HL-60/S4 (cell line): ENCODE measurements around the gene UBE2E2.

Source experiments
- in situ Hi-C: fragments of 300-500 bp; cut with MboI; formaldehyde crosslinking; loops from 2 replicates; pipeline ENCODE4 v1.14.3; 2022; ENCODE audit warnings: low sequenced_read_pairs

The UBE2E2 gene

DNA sequence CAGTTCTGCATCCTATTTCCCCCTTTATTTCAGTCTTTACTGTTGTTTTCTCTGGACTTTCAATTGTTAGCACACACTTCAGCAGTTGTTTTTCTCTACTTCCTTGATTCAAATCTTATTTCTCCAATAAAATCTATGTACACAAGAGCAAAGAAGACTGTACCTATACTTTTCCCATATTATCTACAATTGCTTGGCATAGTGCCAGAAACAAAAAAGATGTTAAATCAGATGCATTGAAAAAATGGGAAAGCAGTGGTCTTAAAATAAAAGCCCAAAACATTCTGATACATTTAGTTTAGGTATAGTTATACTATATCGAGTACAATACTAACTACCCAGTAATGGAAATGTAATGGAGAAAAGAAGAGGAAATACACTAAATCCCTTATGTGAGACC lies 265.1 kb downstream of the UBE2E2 start:
- in situ Hi-C loops, result no loop called here

DNA sequence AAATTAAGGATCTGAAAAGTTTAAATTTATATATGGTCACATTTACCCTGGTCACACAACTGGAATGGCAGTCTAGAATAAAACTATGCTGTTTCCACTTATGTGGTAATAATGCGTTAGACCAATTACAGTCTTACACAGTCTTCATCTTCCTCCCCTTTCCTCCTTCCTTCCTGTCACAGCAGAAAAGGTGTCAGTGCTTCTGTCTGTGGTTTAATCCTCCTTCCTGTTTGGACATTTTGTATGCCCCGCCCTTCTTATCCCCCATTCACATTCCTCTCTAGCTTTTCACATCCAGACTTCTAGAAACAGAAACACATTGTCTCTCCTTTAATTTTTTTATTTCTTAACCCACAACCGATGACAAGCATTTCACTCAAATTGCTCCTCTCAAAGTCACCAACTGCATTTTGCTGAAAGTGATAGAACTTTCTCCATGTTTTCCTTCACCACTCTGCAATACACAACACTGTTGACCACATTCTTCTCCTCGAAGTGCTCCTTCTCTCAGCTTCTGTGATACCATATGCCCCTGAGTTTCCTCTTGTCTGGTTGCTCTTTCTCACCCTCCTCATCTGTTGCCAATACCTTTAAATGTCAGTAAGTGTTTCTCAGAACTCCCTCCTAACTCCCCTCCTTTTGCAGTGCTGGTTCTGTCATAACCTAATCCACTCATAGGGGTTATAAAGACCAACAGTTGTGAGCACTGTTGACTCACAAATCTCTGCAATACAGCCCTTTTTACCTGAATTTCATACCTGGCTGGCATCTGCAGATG lies 271.6 kb downstream of the UBE2E2 start:
- in situ Hi-C loops, result no loop called here

DNA sequence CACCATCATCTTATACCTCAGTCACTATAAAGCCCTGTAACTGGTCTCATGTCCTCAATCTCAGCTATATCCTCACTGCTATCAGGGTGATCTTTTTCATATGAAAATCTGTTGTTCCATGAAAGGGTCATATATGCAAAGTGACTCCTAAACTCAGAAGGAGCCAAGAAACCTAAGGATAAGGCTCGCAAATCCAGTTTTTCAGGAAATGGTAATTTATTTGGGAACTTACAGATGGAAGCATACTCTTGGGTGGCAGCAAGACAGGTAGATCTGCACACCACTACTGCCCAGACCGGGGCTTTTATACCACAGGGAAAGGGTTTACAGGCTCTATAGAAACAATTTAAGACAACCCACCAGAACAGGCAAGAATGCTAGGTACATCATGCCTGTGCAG lies 272.3 kb downstream of the UBE2E2 start:
- in situ Hi-C loops, result no loop called here

DNA sequence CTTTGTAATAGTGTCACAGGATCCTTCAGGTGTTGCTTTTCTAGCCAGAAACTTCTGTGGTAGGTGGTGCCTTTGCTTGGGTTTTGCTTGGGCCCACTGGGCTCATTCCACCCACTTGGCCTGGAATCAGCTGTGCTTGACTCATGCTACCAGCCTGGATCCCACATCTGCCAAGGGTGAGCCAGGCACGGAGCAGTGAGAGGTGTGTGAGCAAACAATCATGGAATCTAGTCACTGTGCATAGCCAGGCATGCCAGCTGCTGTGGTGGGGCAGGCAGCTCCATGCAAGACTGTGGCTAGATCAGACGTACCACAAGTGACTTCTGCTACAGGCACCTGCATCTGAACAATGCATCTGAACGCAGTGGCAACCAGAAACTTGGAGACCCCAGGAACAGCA lies 275.9 kb downstream of the UBE2E2 start:
- in situ Hi-C loops, result no loop called here

DNA sequence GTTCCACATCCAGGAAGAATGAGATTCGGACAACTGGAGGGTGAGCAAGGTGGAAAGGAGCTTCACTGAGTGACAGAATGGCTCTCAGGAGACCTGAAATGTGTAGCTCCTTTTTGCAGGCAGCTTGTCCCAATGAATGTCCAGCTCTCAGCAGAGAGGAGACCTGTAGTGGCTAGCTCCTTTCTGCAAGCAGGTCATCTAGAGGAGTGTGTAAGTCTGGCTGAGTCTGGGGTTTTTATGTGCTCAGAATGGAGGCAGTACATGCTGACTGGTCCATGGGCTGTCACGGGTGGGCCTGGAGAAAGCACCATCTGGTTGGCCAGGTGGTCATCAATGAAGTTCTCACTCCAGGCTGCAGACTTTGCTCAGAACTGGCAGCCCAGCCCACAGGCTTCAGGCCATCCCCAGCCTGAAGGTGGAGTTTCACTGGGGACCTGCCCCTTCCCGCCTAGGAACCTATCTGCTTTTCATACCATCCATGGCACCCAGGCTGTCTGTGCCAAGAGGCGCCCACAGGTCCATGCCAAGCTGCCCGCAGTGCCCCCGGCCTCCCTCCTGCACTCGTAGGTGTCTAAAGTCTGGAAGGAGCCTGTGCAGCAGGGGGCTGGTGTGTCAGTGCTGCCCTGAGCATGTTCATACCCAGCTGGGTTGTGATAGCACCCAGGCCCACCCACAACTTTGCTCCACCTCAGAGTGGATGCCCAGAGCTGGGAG lies 276.6 kb downstream of the UBE2E2 start:
- in situ Hi-C loops, result no loop called here

DNA sequence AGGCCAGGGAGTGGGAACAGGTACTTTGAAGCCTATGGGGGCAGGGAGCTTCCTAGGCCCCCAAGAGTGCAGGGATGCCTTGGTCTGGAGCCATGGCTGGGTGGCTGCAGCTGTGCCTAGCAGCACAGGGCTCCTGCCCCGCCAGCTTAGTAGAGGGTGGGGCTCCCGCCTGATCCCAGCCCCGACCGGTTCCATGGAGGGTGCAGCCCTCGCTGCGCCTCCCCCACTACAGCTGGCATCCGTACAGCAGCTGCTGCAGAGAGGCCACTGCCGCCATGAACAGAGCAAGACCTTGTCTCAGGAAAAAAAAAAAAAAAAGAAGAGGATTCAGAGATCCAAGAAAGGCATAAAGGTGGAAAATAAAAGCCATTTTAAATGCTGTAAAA lies 277.2 kb downstream of the UBE2E2 start:
- in situ Hi-C loops, result no loop called here

DNA sequence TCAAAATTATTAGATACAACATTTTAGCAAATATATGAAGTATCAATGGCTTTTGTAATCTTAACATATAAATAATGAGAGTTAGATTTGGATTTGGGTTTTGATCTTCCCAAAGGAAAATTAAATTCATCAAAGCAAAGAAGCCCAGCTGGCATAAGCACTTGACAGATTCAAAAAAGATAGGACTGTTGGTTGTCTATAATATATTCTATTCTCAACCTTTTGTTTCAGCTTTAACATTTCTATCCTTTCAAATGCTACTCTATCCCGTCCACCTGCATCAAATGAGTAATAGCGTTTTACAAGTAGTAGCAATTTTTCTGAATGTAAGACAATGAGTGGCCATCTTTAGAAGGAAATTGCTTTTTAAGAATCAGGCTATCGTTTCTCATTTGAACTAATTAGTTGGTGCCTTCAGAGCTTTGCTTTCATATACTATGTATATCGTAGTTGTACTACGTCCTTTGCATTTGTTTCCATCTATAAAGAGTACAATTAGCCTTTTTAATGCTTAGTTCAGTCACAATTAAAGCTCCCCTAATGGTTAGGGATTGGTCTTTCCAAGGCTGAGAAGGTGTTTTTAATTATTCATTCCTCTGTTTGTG lies 278.0 kb downstream of the UBE2E2 start:
- in situ Hi-C loops, result no loop called here

DNA sequence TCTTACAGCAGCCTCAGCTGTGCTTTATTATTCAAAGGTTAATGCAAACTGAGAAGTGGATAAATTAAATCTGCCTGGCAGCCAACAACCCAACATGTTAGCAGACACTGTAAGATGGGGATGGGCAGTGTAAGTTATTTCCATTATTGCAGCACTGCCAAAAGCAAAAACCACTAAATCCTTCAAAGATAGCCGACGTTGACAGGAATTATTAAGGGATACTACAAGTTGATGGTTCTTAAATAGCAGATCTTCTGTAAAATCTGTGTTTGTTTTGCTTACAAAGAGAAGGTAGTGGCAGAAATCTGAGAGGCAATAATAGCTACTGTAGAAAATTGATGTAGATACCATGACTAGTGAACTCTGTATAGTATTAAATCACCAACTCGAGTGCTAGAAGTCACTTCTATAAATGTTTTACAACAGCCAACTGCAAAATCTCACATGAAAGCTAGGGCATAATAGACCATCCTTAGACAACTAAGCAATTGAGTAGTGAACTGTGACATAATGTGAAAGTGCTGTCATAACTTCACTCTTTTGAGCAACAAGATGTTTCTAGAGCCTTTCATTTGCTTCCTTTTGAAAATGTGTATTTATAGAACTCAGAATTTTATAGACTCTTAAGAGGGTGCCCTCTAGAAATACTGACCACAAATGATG lies 278.6 kb downstream of the UBE2E2 start:
- in situ Hi-C loops, result no loop called here

DNA sequence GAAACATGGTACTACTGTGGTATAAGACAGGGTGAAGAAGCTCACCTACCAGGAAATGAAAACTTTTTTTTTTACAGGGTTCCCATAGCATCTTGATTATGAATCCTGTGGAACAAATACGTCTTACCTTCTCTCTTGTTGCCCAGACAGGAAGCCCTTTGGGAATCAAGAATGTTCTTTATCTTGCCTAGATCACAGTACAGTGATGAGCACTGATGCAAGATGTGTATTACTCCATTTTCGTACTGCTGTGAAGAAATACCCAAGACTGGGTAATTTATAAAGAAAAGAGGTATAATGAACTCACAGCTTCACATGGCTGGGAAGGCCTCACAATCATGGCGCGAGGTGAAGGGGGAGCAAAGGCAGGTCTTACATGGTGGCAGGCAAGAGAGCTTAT lies 281.3 kb downstream of the UBE2E2 start:
- in situ Hi-C loops, result no loop called here

DNA sequence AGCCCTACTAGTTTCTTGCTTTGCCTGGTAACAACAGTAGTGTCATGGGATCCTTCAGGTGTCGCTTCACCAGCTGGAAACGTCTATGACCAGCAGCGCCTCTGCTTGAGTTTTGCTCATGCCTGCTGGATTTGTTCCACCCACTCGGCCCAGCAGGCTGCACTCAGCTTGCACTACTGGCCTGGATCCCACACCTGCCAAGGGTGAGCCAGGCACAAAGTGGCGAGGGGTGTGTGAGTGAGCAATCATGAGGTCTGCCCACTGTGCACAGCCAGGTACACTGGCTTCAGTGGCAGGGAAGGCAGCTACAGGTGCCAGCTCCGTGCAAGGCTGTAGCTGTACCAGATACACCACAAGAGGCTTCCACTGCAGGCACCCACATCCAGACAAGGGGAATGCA lies 282.8 kb downstream of the UBE2E2 start:
- in situ Hi-C loops, result no loop called here

DNA sequence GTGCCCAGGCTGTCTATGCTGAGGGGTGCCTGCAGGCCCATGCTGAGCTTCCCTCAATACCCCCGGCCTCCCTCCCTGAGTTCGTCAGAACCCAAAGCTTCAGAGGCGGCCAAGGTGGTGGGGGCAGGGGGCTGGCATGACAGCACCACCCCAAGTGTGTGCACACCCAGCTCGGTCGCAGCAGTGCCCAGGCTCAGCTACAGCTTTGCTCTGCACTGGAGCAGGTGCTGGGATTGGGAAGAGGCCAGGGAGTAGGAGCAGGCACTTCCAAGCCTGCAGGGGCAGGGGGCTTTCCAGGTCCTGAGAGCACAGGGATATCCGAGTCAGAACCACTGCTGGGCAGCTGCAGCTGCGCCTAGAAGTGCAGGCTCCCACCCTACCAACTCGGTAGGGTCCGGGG lies 283.9 kb downstream of the UBE2E2 start:
- in situ Hi-C loops, result no loop called here

DNA sequence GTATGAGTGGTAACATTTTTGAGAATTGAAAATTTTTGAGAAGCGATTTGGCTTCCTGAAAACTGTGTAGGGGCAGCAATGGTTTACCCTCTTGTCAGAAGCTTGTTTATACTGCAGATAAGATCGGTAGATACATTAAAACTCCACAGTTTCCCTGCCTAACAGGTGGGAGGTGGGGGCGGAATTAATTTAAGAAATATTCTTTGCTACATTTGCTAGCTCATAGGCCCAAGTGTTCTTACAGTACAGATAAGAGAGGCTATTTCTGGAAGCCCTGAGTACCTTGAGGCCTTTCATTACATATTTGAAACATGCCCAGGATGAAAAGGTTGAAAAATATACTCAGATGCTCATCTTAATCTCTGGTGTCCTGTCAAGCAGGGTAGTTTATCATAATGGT lies 285.5 kb downstream of the UBE2E2 start:
- in situ Hi-C loops, result no loop called here

DNA sequence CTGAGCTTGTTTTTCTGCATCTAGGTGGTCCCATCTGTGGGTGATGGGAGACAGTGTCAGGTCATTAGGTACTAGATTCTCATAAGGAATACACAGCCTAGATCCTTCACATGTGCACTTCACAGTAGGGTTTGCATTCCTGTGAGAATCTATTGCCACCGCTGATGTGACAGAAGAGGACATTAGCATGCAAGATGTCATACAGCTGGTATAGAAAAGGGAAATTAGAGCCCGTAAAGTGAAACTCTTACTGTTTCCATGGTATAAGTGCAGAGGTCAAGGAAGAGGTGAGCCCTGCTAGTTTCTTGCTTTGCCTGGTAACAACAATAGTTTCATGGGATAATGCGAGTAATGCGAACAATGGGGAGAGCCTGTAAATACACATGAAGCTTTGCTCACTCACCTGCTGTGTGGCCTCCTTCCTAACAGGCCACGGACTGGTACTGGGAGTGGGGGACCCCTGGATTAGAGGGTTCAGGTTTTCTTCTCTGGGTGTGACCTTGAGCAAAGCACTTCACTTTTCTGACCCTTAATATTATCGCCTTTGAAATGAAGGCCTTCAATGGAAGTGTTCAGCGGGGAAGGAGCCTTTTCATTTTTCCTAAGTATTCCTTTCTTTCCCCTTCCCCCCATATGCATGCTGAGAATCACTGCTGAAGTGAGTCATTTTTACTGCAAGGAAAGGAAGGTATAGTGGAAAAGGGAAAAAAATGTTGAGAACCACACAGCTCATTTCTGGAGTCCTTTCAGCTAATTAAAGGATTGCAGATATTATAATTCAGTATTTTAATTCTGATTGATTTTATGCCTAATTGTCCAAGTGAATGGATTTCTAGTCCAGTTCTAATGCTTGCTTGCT lies 286.4 kb downstream of the UBE2E2 start:
- in situ Hi-C loops, result no loop called here

DNA sequence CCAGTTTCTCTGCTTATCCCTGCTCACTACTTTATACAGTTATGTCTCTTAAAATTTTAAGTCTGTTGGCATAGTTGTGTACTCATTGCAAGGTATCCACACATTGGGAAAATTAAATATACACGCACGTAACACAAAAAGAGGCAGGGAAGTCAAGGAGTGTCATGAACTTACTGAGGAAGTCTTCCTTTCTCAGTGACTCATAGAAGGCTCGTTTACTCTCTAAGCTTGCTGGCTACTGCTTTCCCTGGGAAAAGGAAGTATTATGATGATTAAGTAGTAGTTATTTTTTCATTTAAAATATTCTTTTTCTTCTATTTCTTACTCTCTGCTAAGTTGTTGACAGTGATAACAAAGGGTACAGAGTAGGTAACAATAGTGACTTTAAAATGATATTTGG lies 287.3 kb downstream of the UBE2E2 start:
- in situ Hi-C loops, result no loop called here

DNA sequence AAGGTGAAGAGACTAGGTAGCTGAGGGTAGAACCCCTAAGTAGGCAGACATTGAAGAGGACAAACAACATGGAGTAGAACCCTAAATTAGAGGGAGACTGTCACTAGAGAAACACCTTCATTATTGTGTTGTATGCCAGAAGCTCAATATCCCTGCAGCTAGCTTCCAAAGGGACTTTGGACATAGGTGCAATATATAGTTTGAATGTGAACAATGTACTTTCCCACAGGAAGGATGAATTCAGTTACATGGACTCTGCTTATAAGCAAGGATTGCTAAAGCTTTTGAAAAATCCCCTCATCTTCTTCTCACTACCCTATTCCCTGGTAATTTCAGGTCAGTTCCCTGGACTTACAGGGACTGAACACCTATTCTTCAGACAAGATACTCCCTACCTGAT lies 288.9 kb downstream of the UBE2E2 start:
- in situ Hi-C loops, result no loop called here

DNA sequence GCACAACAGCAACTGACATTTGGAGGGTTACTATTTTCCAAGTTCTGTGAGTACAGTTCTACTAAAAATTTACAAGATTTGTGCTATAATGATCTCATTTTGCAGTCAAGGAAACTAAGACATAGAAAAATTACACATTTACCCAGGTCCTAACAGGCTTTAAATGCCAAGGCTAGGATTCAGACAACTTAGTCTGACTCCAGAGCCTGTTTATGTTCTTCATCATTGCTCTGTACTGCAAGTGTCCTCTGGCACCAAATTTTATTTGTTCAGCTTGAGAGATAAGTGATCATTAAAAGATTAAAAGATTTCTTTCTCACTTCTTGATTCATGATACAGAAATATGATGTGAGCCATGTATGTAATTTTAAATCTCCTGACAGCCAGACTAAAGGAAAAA lies 290.8 kb downstream of the UBE2E2 start:
- in situ Hi-C loops, result no loop called here

DNA sequence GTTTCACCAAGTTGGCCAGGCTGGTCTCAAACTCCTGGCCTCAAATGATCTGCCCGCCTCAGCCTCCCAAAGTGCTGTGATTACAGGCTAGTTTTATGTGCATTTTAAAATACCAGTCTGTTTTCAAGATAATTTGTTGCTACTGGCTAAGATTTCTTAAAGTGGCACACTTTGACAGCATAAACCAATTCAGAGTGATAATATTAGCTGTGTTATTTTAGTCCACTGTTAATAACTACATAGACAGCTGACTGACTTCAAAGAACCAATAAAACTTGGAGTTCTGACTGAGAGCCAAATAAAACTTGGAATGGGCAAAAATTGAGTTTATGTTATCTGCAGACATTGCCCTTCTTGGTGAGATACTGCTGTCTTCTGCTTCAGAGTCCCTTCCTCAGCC lies 291.8 kb downstream of the UBE2E2 start:
- in situ Hi-C loops, result no loop called here

DNA sequence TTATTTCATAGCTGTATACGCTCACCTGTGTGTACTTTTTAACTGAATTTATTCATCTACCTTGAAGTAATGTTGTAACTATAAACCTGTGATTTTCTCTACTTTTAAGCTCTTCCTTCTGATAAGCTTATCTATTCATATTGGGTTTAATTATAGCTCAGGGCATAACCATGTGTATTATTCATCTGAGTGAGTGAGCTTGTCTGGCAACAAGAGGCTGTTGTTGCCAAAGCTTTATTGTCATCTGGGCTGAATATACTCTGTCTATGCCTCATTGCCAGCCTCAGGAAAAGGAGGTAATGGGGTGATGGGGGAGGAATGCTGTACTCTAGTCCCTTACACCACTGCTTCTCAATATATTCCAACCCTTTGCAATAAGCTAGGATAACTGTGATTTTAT lies 292.4 kb downstream of the UBE2E2 start:
- in situ Hi-C loops, result no loop called here

DNA sequence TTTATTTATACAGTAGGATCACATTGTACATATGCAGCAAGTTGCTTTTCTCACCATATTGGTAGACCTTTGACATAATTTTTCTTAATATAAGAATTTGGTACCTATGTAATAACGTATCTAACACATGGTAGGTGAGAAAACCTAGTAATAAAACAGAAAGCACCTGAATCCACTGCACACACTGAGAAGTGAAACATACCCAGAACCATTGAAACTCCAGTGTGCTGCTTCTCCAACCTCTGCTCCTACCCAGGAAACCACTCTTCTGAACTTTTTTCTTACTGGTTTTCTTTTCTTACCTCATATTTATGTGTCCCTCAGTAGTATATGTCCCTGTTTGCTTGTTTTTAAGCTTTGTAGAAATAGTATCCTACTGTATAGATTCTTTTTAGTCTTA lies 293.0 kb downstream of the UBE2E2 start:
- in situ Hi-C loops, result no loop called here

DNA sequence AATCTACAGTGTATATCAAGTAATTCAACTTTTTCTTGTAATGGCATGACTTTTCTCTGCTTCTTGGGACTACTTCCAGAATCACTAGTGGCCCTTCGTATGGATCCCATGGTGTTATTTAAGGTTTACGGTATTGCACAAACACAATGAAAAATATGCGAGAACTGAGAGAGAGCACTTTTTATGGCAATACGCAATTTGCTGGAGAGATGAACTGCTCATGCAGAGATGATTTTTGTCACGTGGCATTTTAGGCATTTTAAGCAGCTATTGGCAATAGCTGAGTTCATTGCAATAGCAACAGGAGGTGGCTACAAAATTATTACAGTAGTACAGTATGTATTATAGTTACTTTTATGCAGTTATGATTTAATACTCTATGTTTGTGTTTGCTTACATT lies 294.0 kb downstream of the UBE2E2 start:
- in situ Hi-C loops, result no loop called here
